H9 (cell line): ENCODE results near the gene PSMD1. TPM values are rescaled to one million over a fixed set of nuclear protein-coding genes. Genes with fewer than 3 reads are reported as not detected.

ENCODE experiments used
- DNase-seq: peaks from one replicate; pipeline ENCODE4 v3.0.0-alpha.2; 2017
- H2AFZ ChIP-seq: one replicate; pipeline ENCODE4 v1.6.1; 2013; ENCODE audit warnings: mild to moderate bottlenecking, low read length, control low read depth, moderate library complexity
- H2AK5ac ChIP-seq: 2 replicates; pipeline ENCODE4 v1.6.1; 2013; ENCODE audit warnings: low read length, control low read depth, mixed read lengths; ENCODE audit not compliant: insufficient read length
- H2BK120ac ChIP-seq: one replicate; pipeline ENCODE4 v1.6.1; 2013; ENCODE audit warnings: low read depth, mild to moderate bottlenecking, low read length, control low read depth, inconsistent platforms; ENCODE audit not compliant: poor library complexity, severe bottlenecking
- H2BK12ac ChIP-seq: 2 replicates; pipeline ENCODE4 v1.6.1; 2013; ENCODE audit warnings: low read length, control low read depth, mixed read lengths, low read depth; ENCODE audit not compliant: insufficient read length
- H2BK15ac ChIP-seq: 2 replicates; pipeline ENCODE4 v1.6.1; 2013; ENCODE audit warnings: low read depth, low read length, control low read depth
- H2BK20ac ChIP-seq: one replicate; pipeline ENCODE4 v1.6.1; 2013; ENCODE audit warnings: low read depth, mild to moderate bottlenecking, low read length, control low read depth, inconsistent platforms; ENCODE audit not compliant: poor library complexity, severe bottlenecking
- H2BK5ac ChIP-seq: 2 replicates; pipeline ENCODE4 v1.6.1; 2013; ENCODE audit warnings: low read length, control low read depth, mixed read lengths; ENCODE audit not compliant: insufficient read length
- H3K14ac ChIP-seq: 2 replicates; pipeline ENCODE4 v1.6.1; 2013; ENCODE audit warnings: low read length, control low read depth; ENCODE audit not compliant: insufficient read depth
- H3K18ac ChIP-seq: 2 replicates; pipeline ENCODE4 v1.6.1; 2013; ENCODE audit warnings: low read depth, mild to moderate bottlenecking, mixed read lengths, low read length, control low read depth; ENCODE audit not compliant: insufficient read length
- H3K23ac ChIP-seq: 2 replicates; pipeline ENCODE4 v1.6.1; 2013; ENCODE audit warnings: low read length, control low read depth, mixed read lengths, low read depth; ENCODE audit not compliant: insufficient read length
- H3K23me2 ChIP-seq: 2 replicates; pipeline ENCODE4 v1.6.1; 2013; ENCODE audit warnings: low read depth, mild to moderate bottlenecking, mixed read lengths, low read length, control low read depth; ENCODE audit not compliant: insufficient read length, poor library complexity, severe bottlenecking
- H3K27ac ChIP-seq: 2 replicates; pipeline ENCODE4 v1.5.1; 2013; ENCODE audit warnings: low read length, control low read depth, mixed read lengths, low read depth; ENCODE audit not compliant: insufficient read length
- H3K27me3 ChIP-seq: 2 replicates; pipeline ENCODE4 v1.6.1; 2013; ENCODE audit warnings: low read length, control low read depth, inconsistent platforms; ENCODE audit not compliant: insufficient read depth
- H3K4ac ChIP-seq: 2 replicates; pipeline ENCODE4 v1.6.1; 2013; ENCODE audit warnings: low read depth, mild to moderate bottlenecking, control low read depth, inconsistent platforms, low read length, moderate library complexity
- H3K4me1 ChIP-seq: 2 replicates; pipeline ENCODE4 v1.6.1; 2013; ENCODE audit warnings: low read length, control low read depth, inconsistent platforms; ENCODE audit not compliant: insufficient read depth
- H3K4me2 ChIP-seq: 2 replicates; pipeline ENCODE4 v1.6.1; 2013; ENCODE audit warnings: low read length, control low read depth, mixed read lengths; ENCODE audit not compliant: insufficient read length, insufficient read depth
- H3K56ac ChIP-seq: 2 replicates; pipeline ENCODE4 v1.6.1; 2013; ENCODE audit warnings: low read depth, mild to moderate bottlenecking, mixed read lengths, low read length, control low read depth; ENCODE audit not compliant: insufficient read length
- H3K79me1 ChIP-seq: 2 replicates; pipeline ENCODE4 v1.6.1; 2013; ENCODE audit warnings: low read depth, mild to moderate bottlenecking, moderate library complexity, low read length, control low read depth, inconsistent platforms; ENCODE audit not compliant: insufficient read depth, poor library complexity, severe bottlenecking
- H3K79me2 ChIP-seq: 2 replicates; pipeline ENCODE4 v1.6.1; 2013; ENCODE audit warnings: low read length, control low read depth, inconsistent platforms; ENCODE audit not compliant: insufficient read depth
- H3K9ac ChIP-seq: 2 replicates; pipeline ENCODE4 v1.6.1; 2013; ENCODE audit warnings: low read length, control low read depth, mixed read lengths; ENCODE audit not compliant: insufficient read length; ENCODE audit errors: extremely low read depth
- H3K9me3 ChIP-seq: one replicate; pipeline ENCODE4 v1.6.1; 2013; ENCODE audit warnings: low read depth, low read length, inconsistent platforms; ENCODE audit not compliant: control insufficient read depth
- H3T11ph ChIP-seq: one replicate; pipeline ENCODE4 v1.6.1; 2013; ENCODE audit warnings: mild to moderate bottlenecking, low read length, control low read depth, inconsistent platforms
- H4K20me1 ChIP-seq: one replicate; pipeline ENCODE4 v1.6.1; 2013; ENCODE audit not compliant: control insufficient read depth, insufficient read length, insufficient read depth
- H4K5ac ChIP-seq: 2 replicates; pipeline ENCODE4 v1.6.1; 2013; ENCODE audit warnings: low read depth, mild to moderate bottlenecking, mixed read lengths, low read length, control low read depth; ENCODE audit not compliant: insufficient read length
- H4K8ac ChIP-seq: replicated peaks from 2 replicates; pipeline ENCODE4 v1.6.1; 2013; ENCODE audit warnings: low read length, control low read depth, mixed read lengths, low read depth; ENCODE audit not compliant: insufficient read length
- H4K91ac ChIP-seq: 2 replicates; pipeline ENCODE4 v1.6.1; 2013; ENCODE audit warnings: low read depth, mild to moderate bottlenecking, moderate library complexity, mixed read lengths, low read length, control low read depth; ENCODE audit not compliant: insufficient read length
- H3K27ac Mint-ChIP-seq, 3 experiments: 2 replicates in 2 of 3; 3 replicates in 1 of 3; pipeline ENCODE4 v1.8.0; 2020 to 2021; ENCODE audit warnings: mixed read lengths in 3 of 3, mild to moderate bottlenecking in 1 of 3, moderate library complexity in 1 of 3
- H3K27me3 Mint-ChIP-seq: 2 replicates; pipeline ENCODE4 v1.8.0; 2021; ENCODE audit warnings: low read depth, mild to moderate bottlenecking, moderate library complexity, mixed read lengths
- H3K36me3 Mint-ChIP-seq, 3 experiments: 2 replicates in 2 of 3; 3 replicates in 1 of 3; pipeline ENCODE4 v1.8.0; 2020 to 2021; ENCODE audit warnings: low read depth in 3 of 3, mixed read lengths in 3 of 3; ENCODE audit not compliant: insufficient read depth in 1 of 3
- H3K4me1 Mint-ChIP-seq, 2 experiments: 2 replicates each; pipeline ENCODE4 v1.8.0; 2020; ENCODE audit warnings: mixed read lengths in 2 of 2
- H3K4me3 Mint-ChIP-seq, 2 experiments: 2 replicates in 1 of 2; 3 replicates in 1 of 2; pipeline ENCODE4 v1.8.0; 2020 to 2021; ENCODE audit warnings: mild to moderate bottlenecking in 2 of 2, mixed read lengths in 2 of 2, moderate library complexity in 1 of 2
- H3K9me3 Mint-ChIP-seq, 2 experiments: 2 replicates in 1 of 2; 3 replicates in 1 of 2; pipeline ENCODE4 v1.8.0; 2020; ENCODE audit warnings: mild to moderate bottlenecking in 2 of 2, mixed read lengths in 2 of 2, moderate library complexity in 1 of 2
- WGBS: extraction: QIAGEN DNeasy Blood & Tissue Kit; methylation state at CpG from one replicate; pipeline ENCODE4 v1.1.7; 2013; ENCODE audit warnings: missing lambda C conversion rate, low lambda C conversion rate, mixed read lengths; ENCODE audit not compliant: insufficient read length; ENCODE audit errors: extremely low coverage; 5-methylcytosine and 5-hydroxymethylcytosine counted together
- total RNA-seq: library from RNA; stranded (reverse); gene quantifications from 2 replicates; pipeline ENCODE4 v1.2.1, GENCODE V29; 2021
- TF ChIP-seq, protein P1 (sequence below): fragments of 200-600 bp; sonication (generic); conservative IDR thresholded peaks from 3 replicates; pipeline ENCODE4 v1.8.0; 2021; ENCODE audit warnings: antibody characterized with exemption, mild to moderate bottlenecking

PSMD1 gene
- total RNA-seq, 1 experiment from 2014 or later: 166 TPM

DNA sequence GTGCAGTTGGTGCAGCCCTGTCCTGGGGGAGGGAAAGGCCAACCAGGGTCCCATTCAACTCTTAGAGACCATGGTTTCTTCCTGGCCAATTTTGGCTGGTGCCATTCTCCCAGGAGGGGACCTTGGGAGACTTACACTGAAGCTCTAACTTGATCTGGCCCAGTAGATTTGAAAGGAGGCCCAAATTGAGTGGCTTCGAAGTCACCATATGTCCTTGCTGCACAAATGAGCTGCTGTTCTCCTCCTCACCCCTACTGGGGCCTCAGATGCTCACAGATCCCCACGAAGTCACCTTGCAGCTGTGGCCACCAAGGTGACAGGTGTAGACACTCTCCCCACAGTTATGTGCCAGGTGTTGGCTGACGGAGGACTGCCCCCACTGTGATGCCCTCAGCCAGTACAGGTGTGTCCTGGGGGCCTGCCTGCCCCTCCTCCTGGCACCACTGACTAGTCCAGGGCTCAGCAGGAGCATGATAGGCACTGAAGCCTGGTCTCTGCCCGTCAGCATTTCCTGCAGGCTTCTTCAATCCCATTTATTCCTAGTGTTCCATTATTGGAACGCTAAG is 24.0 kb upstream of the PSMD1 start:
- Histone ChIP-seq H2AK5ac (no peak overlapping the region), H3K56ac (no peak overlapping the region), H2BK15ac (no peak overlapping the region), H2AFZ (no peak overlapping the region), H3K23me2 (peaks cover 3% of the 10 kb centered on the region), H3K4me2 (no peak overlapping the region), H3T11ph (no peak overlapping the region), H4K20me1 (no peaks in the 10 kb centered on the region), H3K9ac (no peak overlapping the region), H2BK20ac (no peak overlapping the region), H3K4ac (no peak overlapping the region), H2BK5ac (no peak overlapping the region), H3K79me2 (no peaks in the 10 kb centered on the region), H3K14ac (no peak overlapping the region), H4K8ac (no peak overlapping the region), H4K5ac (no peak overlapping the region), H3K18ac (no peak overlapping the region), H3K27me3 (peaks cover 12% of the 10 kb centered on the region; the same call in 1 of the 2 replicates), H3K23ac (no peak overlapping the region), H3K9me3 (no peaks in the 10 kb centered on the region), H3K79me1 (no peaks in the 10 kb centered on the region), H4K91ac (no peak overlapping the region), H2BK12ac (no peak overlapping the region), H3K27ac (no peak overlapping the region), H3K4me1 (no peaks in the 10 kb centered on the region), H2BK120ac (no peak overlapping the region)
- Mint-ChIP-seq H3K27me3 (peaks cover 61% of the 10 kb centered on the region), H3K4me3 (no peak overlapping the region), H3K9me3 (no peaks in the 10 kb centered on the region), H3K36me3 (no peaks in the 10 kb centered on the region), H3K4me1 (no peaks in the 10 kb centered on the region), H3K27ac (no peak overlapping the region; a peak in 1 of 7 replicates)
- no CpG with 5 or more reads among the region's 5 CpGs for WGBS
- TF ChIP-seq, protein P1, sequence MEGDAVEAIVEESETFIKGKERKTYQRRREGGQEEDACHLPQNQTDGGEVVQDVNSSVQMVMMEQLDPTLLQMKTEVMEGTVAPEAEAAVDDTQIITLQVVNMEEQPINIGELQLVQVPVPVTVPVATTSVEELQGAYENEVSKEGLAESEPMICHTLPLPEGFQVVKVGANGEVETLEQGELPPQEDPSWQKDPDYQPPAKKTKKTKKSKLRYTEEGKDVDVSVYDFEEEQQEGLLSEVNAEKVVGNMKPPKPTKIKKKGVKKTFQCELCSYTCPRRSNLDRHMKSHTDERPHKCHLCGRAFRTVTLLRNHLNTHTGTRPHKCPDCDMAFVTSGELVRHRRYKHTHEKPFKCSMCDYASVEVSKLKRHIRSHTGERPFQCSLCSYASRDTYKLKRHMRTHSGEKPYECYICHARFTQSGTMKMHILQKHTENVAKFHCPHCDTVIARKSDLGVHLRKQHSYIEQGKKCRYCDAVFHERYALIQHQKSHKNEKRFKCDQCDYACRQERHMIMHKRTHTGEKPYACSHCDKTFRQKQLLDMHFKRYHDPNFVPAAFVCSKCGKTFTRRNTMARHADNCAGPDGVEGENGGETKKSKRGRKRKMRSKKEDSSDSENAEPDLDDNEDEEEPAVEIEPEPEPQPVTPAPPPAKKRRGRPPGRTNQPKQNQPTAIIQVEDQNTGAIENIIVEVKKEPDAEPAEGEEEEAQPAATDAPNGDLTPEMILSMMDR: no peak
- DNase-seq: no peak
